ENCODE results near the gene PCDH19.

DNA sequence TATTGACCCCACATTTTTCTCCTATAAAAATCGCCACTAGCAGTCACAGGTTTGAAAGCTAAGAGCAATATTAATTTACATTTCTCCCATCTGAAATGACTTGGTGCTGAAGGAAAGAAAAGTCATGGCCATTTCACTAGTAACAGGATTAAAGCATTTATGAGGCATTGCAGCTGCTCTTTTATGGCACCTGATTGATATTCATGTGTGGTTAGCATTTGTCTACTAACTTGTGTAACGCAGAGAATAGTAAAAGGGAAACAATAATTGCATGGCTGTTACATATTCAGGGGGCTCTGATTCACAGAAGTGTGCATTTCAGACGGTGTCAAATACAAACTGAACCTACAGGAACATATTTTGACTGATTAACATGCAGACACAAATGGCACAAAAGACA is 5.2 kb downstream of the PCDH19 start:
- TF ChIP-seq, protein P1, sequence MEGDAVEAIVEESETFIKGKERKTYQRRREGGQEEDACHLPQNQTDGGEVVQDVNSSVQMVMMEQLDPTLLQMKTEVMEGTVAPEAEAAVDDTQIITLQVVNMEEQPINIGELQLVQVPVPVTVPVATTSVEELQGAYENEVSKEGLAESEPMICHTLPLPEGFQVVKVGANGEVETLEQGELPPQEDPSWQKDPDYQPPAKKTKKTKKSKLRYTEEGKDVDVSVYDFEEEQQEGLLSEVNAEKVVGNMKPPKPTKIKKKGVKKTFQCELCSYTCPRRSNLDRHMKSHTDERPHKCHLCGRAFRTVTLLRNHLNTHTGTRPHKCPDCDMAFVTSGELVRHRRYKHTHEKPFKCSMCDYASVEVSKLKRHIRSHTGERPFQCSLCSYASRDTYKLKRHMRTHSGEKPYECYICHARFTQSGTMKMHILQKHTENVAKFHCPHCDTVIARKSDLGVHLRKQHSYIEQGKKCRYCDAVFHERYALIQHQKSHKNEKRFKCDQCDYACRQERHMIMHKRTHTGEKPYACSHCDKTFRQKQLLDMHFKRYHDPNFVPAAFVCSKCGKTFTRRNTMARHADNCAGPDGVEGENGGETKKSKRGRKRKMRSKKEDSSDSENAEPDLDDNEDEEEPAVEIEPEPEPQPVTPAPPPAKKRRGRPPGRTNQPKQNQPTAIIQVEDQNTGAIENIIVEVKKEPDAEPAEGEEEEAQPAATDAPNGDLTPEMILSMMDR (IDR thresholded peaks at IDR 0.05): no peak
- TF ChIP-seq POLR2A (IDR thresholded peaks at IDR 0.05): no peak

All from heart left ventricle (tissue), 13 donors.